Calu3 (cell line): ENCODE measurements around the gene XYLT2. TPM values are rescaled to one million over a fixed set of nuclear protein-coding genes. Genes with fewer than 3 reads are reported as not detected.
A peak's percentile ranks its signal among the peaks of the same experiment; 100 is the strongest.

Source experiments
- BruUV-seq: library from RNA; stranded (reverse); fragments of 400-500 nt; replicated peaks from 2 replicates; lab custom pipeline; 2021; lab: Mats Ljungman, UMichigan
- CTCF ChIA-PET: fragments of 300-600 bp; sonication (Branson Sonifier 250); formaldehyde crosslinking; loops from one replicate; lab custom pipeline; 2022; ENCODE audit warnings: antibody characterized with exemption; lab: Charles Lee
- DNase-seq: peaks from one replicate; pipeline ENCODE4 v3.0.0; 2022
- H3K27ac Mint-ChIP-seq: one replicate; pipeline ENCODE4 v1.8.0; 2022; ENCODE audit warnings: mixed read lengths; ENCODE audit not compliant: unreplicated experiment
- H3K27me3 Mint-ChIP-seq: one replicate; pipeline ENCODE4 v1.8.0; 2022; ENCODE audit warnings: mixed read lengths; ENCODE audit not compliant: unreplicated experiment
- H3K36me3 Mint-ChIP-seq: one replicate; pipeline ENCODE4 v1.8.0; 2022; ENCODE audit warnings: mild to moderate bottlenecking, moderate library complexity, mixed read lengths; ENCODE audit not compliant: insufficient read depth, unreplicated experiment
- H3K4me1 Mint-ChIP-seq: one replicate; pipeline ENCODE4 v1.8.0; 2022; ENCODE audit warnings: mild to moderate bottlenecking, low read depth, mixed read lengths; ENCODE audit not compliant: unreplicated experiment
- H3K4me3 Mint-ChIP-seq: one replicate; pipeline ENCODE4 v1.8.0; 2022; ENCODE audit warnings: mild to moderate bottlenecking, low read depth, moderate library complexity, mixed read lengths; ENCODE audit not compliant: unreplicated experiment
- H3K9me3 Mint-ChIP-seq: one replicate; pipeline ENCODE4 v1.8.0; 2022; ENCODE audit warnings: low read depth, mixed read lengths; ENCODE audit not compliant: unreplicated experiment
- intact Hi-C: fragments of 100-400 bp; cut with micrococcal nuclease; formaldehyde crosslinking; loops from one replicate; pipeline ENCODE4 v1.10.0; 2022; ENCODE audit not compliant: unreplicated experiment
- total RNA-seq: library from RNA; stranded (reverse); gene quantifications from 2 replicates; pipeline ENCODE4 v1.2.3, GENCODE V29; 2022
- TF ChIP-seq, protein P1 (sequence below): fragments of 200-600 bp; IDR thresholded peaks from one replicate; pipeline ENCODE4 v1.8.0; 2022; ENCODE audit warnings: antibody characterized with exemption; ENCODE audit not compliant: unreplicated experiment

Gene XYLT2
- total RNA-seq, 1 experiment from 2014 or later: 44.3 TPM

DNA sequence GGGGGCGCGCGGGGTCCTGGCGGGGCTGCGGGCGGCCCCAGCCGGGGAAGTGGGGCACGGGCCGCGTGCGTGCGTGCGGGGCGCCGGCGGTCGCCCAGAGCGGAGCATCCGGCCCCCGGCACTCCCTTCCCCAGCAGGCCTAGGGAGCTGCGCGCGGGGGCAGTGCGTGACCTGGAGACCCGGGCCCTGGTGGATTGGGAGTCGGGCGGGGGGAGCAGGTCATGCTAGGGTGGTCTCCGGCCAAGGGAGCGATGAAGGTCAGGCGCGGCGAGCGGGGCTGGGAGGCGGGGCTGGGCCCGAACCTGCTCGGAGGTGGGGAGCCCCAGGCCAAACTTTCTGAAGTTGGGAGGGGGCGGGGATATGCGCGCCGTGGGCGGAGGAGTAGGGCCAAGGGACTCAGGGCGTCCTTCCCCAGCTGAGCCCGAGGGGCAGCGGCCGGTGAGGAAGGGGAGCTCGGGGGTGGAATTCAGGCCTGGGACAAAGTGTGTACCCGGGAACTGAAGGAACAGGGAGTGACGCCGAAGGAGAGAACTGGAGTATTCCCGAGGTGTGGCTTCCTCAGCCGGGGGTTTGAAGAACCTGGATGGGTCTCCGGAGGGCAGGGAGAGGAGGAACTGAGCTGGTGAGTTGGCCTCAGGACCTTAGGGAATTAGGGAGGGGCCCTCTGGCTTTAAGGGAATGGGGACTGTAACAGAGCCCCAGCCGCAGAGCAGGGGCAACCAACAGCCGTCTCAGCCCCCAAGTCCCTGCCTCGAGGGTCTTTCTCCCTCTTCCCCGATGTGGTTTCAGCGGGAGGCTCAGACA lies 589 bp downstream of the XYLT2 start:
- peak overlapping the region; percentile 46 for H3K27ac Mint-ChIP-seq
- DNase-seq: peak; percentile 55
- TF ChIP-seq, protein P1, sequence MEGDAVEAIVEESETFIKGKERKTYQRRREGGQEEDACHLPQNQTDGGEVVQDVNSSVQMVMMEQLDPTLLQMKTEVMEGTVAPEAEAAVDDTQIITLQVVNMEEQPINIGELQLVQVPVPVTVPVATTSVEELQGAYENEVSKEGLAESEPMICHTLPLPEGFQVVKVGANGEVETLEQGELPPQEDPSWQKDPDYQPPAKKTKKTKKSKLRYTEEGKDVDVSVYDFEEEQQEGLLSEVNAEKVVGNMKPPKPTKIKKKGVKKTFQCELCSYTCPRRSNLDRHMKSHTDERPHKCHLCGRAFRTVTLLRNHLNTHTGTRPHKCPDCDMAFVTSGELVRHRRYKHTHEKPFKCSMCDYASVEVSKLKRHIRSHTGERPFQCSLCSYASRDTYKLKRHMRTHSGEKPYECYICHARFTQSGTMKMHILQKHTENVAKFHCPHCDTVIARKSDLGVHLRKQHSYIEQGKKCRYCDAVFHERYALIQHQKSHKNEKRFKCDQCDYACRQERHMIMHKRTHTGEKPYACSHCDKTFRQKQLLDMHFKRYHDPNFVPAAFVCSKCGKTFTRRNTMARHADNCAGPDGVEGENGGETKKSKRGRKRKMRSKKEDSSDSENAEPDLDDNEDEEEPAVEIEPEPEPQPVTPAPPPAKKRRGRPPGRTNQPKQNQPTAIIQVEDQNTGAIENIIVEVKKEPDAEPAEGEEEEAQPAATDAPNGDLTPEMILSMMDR: no peak
- no peaks in the 10 kb centered on the region for H3K27me3 Mint-ChIP-seq
- peaks cover 35% of the 10 kb centered on the region for H3K36me3 Mint-ChIP-seq
- H3K4me3 Mint-ChIP-seq: peak overlapping the region; percentile 91
- no TSS peak for BruUV-seq
- CTCF ChIA-PET: interaction anchor here (0.6 to 1.7 kb wide), 6 partner anchors 16 to 254 kb away, joined by 3 to 9 read pairs (median 3); partner anchors contain the start of gene LRRC59
- peaks cover 21% of the 10 kb centered on the region for H3K4me1 Mint-ChIP-seq
- intact Hi-C loops: no loop called here
- H3K9me3 Mint-ChIP-seq: no peaks in the 10 kb centered on the region

DNA sequence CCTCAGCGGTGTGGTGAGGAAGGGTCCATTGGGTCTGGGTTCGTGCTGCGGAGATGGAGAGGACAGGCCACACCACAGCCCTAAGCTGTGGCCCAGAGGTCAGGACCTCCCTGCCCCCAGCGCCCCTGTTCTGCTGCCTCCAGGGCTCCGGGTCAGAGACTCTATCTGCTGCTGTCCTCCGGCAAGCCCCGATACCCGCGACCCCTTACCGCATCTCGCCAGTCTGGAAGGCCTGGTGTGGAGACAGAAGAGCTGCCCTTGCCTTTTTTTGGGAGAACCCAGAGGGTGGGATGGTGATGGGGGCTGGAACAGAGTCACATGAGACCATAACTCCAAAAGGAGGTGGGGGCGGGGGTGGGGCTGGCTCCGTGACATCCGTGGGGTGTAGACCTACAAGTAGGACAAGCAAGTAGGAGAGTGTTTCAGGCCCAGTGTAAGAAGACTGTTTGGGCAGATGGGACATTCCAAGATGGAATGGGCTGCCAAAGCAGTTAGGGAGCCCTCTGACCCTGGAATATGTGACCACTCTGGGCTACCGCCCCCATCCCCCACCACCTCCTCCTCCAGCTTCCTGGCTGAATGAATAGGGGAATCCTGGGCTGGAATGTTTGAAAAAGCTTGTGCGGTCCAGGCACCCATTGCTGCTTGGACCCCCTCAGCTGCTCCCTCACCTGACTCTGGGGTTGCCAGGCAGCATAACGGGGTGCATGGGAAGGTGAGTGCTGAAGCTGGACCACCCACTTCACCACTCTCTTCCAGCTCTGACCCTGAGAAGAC lies 1.4 kb downstream of the XYLT2 start:
- no TSS peak for BruUV-seq

DNA sequence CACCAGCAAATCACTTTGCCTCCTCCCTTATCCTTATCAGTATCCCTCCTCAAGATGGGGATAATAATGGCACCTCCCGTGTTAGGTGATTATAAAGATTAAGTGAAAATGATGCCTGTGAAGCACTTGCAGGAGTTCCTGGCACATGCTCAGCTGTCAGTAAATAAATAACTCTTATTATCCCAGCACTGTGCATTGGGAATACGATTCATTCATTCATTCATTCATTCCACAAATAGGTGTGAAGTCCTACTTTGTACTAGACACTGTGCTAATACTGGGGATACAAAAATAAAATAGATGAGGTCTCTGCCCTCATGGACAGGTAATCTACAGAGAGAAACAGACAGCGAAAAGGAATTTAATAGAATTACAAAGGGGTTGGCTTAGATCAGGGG lies 2.0 kb downstream of the XYLT2 start:
- TSS peak; percentile 39 for BruUV-seq
- no peak for DNase-seq
- H3K36me3 Mint-ChIP-seq: peaks cover 40% of the 10 kb centered on the region
- TF ChIP-seq, protein P1: no peak
- no peaks in the 10 kb centered on the region for H3K9me3 Mint-ChIP-seq
- H3K4me1 Mint-ChIP-seq: peaks cover 21% of the 10 kb centered on the region
- H3K27ac Mint-ChIP-seq: peak overlapping the region; percentile 7
- intact Hi-C loops: no loop called here
- H3K27me3 Mint-ChIP-seq: no peaks in the 10 kb centered on the region
- CTCF ChIA-PET: no interaction called here
- peak overlapping the region; percentile 91 for H3K4me3 Mint-ChIP-seq

More for the DNA sequence above, 1.4 kb downstream of the XYLT2 start:
- Mint-ChIP-seq H3K27me3 (no peaks in the 10 kb centered on the region), H3K4me3 (peak overlapping the region; percentile 91), H3K9me3 (no peaks in the 10 kb centered on the region), H3K4me1 (peaks cover 21% of the 10 kb centered on the region), H3K36me3 (peaks cover 35% of the 10 kb centered on the region), H3K27ac (peak overlapping the region; percentile 46)
- intact Hi-C loops: no loop called here
- TF ChIP-seq, protein P1: no peak
- CTCF ChIA-PET: interaction anchor here (0.6 to 1.7 kb wide), 3 partner anchors 15 to 128 kb away, joined by 3 to 9 read pairs (median 3); partner anchors contain the start of gene LRRC59
- no peak for DNase-seq

DNA sequence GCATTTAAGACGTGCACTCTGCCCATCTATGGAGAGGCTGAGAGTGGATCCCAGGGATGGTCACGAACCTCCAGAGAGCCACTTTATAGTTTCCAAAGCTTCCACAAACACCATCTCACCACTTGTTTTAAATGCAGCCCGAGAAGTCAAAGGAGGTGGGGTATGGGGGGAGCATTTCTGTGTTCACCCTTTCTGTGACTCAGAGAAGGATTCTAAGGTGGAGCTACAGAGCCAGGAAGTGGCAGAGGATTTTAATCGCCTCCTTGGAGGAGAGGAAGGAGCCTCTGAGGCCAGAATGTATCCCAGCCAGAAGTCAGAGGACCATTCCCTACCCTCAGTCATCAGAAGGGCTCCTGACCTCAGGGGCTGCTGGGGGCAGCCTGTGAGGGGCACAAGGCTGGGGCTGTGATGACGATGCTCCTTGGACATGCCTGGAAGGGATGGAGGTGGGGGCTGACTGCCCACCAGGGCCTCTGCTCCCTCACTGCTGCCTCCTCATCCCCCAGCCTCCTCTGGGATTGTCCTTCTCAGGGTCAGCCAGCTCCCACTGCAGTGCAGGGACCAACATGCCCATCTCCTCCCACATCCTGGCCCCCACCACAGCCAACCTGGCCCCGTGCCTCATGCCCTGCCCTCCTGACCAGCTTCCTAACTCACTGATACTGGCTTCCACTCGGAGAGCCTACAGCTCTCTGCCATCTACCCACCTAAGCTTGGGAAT lies 2.8 kb downstream of the XYLT2 start:
- intact Hi-C loops: no loop called here
- TF ChIP-seq, protein P1: no peak
- CTCF ChIA-PET: interaction anchor here (1.8 kb wide), 1 partner anchor 13 kb away, joined by 4 read pairs; no protein-coding TSS in a partner anchor
- H3K27me3 Mint-ChIP-seq: no peaks in the 10 kb centered on the region
- peak overlapping the region; percentile 9 for H3K4me3 Mint-ChIP-seq
- peaks cover 21% of the 10 kb centered on the region for H3K4me1 Mint-ChIP-seq
- no peaks in the 10 kb centered on the region for H3K9me3 Mint-ChIP-seq
- no peak for DNase-seq
- H3K36me3 Mint-ChIP-seq: peaks cover 44% of the 10 kb centered on the region
- H3K27ac Mint-ChIP-seq: no peak overlapping the region
- BruUV-seq: no TSS peak
